GM04504 (cell line): ENCODE data around the gene DYNC2I2.

Source experiments
- DNase-seq: peaks from one replicate; pipeline ENCODE4 v3.0.0-alpha.2; 2012; ENCODE audit warnings: low read depth

Gene DYNC2I2

GRCh38 chr9:128636024-128636390 lies 20.6 kb downstream of the DYNC2I2 start:
- DNase-seq, result no peak

- peak; percentile 94 for DNase-seq
Measured at GRCh38 chr9:128635266-128636023, 21.2 kb downstream of the DYNC2I2 start.

- DNase-seq, result no peak
Measured at GRCh38 chr9:128634651-128635262, 21.9 kb downstream of the DYNC2I2 start.

GRCh38 chr9:128634111-128634510 lies 22.5 kb downstream of the DYNC2I2 start:
- DNase-seq, result no peak

- no peak for DNase-seq
Measured at GRCh38 chr9:128633601-128634000, 23.0 kb downstream of the DYNC2I2 start.

- DNase-seq, result no peak
Measured at GRCh38 chr9:128633057-128633456, 23.6 kb downstream of the DYNC2I2 start.

GRCh38 chr9:128632486-128632885 lies 24.2 kb downstream of the DYNC2I2 start:
- DNase-seq, result no peak

GRCh38 chr9:128632066-128632465 lies 24.6 kb downstream of the DYNC2I2 start:
- no peak for DNase-seq

- no peak for DNase-seq
Measured at GRCh38 chr9:128631636-128632035, 25.0 kb downstream of the DYNC2I2 start.

GRCh38 chr9:128629852-128630545 lies 26.6 kb downstream of the DYNC2I2 start:
- no peak for DNase-seq

GRCh38 chr9:128629136-128629535 lies 27.5 kb downstream of the DYNC2I2 start:
- DNase-seq, result no peak

GRCh38 chr9:128628471-128629048 lies 28.1 kb downstream of the DYNC2I2 start:
- no peak for DNase-seq

- DNase-seq, result no peak
Measured at GRCh38 chr9:128627906-128628305, 28.7 kb downstream of the DYNC2I2 start.

GRCh38 chr9:128627127-128627715 lies 29.4 kb downstream of the DYNC2I2 start:
- DNase-seq, result no peak

- no peak for DNase-seq
Measured at GRCh38 chr9:128626181-128626580, 30.5 kb downstream of the DYNC2I2 start.

- DNase-seq, result no peak
Measured at GRCh38 chr9:128625391-128626146, 31.1 kb downstream of the DYNC2I2 start.

- DNase-seq, result no peak
Measured at GRCh38 chr9:128624566-128624965, 32.1 kb downstream of the DYNC2I2 start.

GRCh38 chr9:128621730-128622455 lies 34.8 kb downstream of the DYNC2I2 start:
- no peak for DNase-seq

GRCh38 chr9:128619779-128620178 lies 36.9 kb downstream of the DYNC2I2 start:
- DNase-seq, result no peak

- no peak for DNase-seq
Measured at GRCh38 chr9:128619127-128619526, 37.5 kb downstream of the DYNC2I2 start.

GRCh38 chr9:128617943-128618342 lies 38.7 kb downstream of the DYNC2I2 start:
- no peak for DNase-seq
